Inferior parietal cortex (tissue), 1 donor: ENCODE data around the gene PACSIN1.

ENCODE experiments used
- DNase-seq: peaks from one replicate; pipeline ENCODE4 v3.0.0-alpha.2; 2016; ENCODE audit errors: extremely low spot score

PACSIN1 gene

DNA sequence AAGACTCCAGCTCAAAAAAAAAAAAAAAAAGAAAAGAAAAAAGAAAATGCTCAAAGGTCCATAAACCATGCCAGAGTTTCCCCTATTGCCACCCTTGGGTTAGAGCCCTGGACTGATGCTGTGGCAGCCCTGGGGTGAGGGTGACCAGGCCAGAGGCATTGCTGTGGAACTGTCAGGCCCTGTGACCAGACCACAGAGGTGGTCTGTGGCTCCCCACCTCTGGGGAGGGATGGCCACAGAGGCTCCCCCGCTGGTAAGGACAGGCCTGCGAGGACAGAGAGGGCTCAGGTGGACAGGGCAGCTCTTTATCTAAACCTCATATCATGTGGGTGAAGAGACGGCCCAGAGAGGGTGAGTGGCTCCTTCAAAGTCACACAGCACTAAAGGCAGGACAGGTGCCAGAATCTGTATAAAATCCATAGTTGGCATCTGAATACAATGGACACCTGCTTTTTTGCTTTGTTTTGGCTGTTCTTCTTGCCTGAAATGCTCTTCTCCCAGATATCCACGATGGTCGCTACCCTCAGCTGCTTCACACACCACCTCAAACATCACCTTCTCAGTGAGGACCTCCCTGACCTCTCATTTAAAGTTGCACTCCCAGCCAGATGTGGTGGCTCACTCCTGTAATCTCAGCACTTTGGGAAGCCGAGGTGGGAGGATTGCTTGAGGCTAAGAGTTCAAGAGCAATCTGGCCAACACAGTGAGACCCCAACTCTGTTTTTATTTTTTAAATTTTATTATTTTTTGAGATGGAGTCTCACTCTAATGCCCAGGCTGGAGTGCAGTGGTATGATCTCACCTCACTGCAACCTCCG lies 112.8 kb downstream of the PACSIN1 start:
- DNase-seq, result no peak

DNA sequence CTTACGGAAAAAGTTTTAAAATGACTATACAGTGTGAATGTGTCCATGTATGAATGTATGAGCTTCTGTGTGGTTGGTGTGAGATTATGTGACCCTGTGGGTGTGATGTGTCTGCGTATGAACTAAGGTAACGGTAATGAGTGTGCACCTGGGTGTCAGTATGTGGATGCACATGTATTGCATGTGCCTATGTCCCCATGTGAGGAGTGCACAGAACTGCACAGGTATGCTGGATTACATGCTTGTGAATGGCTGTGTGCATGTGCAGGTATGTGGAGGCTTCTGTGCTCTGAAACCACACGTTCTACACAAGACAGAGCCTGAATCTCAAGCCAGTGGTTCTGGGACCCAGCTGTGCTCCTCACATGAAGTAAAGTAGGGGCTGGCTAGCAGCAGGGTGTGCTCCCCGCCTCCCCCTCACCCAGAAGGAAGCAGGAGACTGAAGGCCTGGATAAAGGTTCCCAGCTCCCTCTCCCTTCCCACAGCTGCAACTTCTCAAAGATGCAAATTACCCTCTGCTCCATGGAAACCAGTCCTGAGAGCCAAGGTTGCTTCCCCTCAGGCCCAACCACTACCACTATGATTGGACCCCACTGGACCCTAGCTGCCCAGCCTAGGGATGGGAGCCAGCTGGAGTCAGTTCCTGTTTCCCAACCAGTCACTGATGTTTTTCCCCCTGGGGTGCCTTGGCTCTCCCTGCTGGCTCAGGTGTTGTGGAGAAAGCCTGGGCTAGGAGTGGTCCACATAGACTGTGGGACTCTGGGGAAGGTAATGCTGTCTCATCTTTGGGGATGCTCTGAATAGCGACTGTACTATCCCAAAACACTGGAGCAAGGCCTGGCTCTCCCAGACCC lies 115.1 kb downstream of the PACSIN1 start:
- DNase-seq, result no peak

DNA sequence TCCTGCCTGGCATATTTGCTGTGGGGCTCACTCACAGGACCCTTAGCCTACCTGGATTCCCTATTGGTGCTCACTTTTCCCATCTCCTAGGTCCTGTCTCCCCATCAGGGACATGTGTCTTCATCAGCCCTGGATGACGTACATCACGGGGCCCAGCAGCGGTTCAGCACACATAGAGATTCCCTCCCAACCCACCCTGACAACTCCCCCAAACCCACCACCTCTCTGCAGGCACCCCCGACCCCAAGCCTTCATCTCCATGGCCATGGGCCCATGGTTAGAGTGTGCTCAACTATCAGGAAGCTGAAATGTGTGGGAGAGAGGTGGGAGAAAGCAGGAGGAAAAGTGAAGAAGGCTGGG lies 115.7 kb downstream of the PACSIN1 start:
- DNase-seq, result no peak

DNA sequence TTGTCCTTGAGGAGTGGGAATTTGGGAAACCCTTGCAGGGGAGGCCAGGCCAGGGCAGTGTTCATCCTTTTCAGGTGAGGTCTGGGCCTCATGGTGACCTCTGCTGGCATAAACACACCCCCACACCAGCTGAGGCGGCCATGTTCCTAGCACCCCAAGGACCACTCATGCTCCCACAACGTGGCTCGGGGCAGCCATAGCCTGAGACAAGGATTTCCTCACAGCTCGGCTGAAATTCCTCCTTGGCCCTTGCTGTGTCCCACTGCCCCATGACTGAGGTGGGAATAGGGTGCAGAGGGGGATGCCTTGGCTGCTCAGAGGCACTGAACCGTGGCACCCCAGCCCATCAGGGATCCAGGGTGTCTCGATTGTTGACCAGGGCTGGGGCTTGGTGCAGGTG lies 117.6 kb downstream of the PACSIN1 start:
- no peak for DNase-seq

DNA sequence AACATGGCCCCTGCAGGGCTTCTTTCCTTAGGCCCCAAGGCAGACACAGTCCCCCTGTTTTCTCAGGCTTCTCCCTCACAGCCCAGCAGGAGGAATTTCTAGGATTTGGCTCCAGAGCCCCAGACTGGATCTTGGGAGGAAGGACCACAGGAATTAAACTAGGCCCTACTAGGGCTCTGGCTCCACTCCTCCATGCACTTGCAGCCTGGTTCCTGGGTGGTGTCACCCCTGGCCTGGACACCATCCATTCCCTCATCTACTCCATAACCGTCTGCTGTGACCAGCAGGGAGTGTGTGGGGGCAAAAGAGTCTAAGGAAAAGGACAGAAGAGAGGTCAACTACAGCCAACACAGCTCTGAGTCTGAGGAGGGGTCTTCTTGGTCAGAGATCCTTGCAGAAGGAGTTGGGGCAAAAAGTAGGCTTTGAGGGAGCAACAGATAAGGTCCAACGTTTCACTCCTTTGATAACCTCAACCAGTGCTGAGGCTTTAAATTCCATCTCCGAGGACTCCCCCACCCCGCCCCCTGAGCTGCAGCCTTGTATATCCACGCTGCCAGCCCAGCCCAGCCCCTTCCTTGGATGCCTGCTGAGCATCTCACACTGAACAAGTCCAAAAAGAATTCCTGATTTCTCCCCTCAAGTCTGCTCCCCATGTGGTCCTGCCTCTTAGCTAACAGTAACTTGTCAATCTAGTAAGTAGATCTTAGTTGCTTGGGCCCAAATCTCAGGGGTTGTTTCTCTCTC lies 118.2 kb downstream of the PACSIN1 start:
- no peak for DNase-seq

DNA sequence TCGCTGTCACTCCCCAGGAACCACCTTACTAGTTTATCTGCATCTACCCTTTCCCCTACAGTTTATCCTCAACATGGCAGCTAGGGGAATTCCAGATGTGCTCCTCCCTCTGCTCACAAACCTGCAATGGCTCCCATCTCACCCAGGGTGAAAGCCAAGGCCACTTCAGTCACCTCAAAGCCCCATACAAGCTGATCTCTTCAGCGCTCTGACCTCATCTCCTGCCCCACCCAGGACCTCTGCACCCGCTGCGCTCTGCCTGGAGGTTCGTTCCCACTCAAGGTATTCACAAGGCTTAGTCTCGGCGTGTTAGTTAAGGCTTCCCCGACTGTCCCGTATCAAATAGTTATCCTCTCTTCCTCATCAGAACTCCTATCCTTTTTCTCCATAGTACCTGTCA lies 118.8 kb downstream of the PACSIN1 start:
- no peak for DNase-seq
